Measurements from ENCODE around the gene SH3PXD2A. TPM values are rescaled to one million over a fixed set of nuclear protein-coding genes. Genes with fewer than 3 reads are reported as not detected.

SH3PXD2A gene
- total RNA-seq, 4 donors from 2014 or later = 128 to 154 (median 136) TPM

DNA sequence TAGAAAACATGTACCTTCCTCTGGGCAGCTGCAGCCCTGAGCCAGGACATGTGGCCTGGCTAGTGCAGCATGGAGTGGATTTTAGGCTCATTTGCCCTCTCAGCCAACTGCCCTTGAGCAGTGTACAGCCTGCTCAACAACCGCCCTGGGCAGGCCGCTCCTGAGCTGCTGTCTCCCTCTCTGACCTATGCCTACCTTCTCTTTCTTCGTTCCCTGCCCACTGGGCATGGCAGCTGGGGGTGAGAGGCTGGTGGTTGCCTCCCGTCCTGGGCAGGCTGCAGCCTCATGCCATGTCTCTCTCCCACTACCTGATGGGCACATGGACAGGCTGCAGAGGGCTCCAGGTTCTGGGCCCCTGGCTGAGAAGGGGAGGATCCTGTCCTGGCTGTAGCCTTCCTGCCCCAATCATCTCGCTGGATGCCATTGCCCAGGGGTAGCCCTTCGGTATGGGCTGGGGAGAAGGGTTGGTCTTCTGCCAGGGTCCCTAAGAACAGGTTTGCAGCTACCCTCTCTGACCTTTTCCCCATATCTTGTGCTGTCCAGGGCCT lies 264.6 kb downstream of the SH3PXD2A start:
- TF ChIP-seq POLR2A (IDR thresholded peaks at IDR 0.05) (no peak), CTCF (IDR thresholded peaks at IDR 0.05) (no peak), EP300 (IDR thresholded peaks at IDR 0.05) (no peak)
- Histone ChIP-seq H3K4me1 (peaks cover 0 to 3% (median 0%) of the 10 kb centered on the region in 4 donors), H3K27ac (no peak overlapping the region), H3K4me3 (no peak overlapping the region), H3K9me3 (peaks cover 0 to 14% (median 0%) of the 10 kb centered on the region in 4 donors), H3K27me3 (no peaks in the 10 kb centered on the region), H3K36me3 (peaks cover 0 to 57% (median 0%) of the 10 kb centered on the region in 3 donors)
- no peak for DNase-seq (ENCODE audit: low spot score in 2 of 2)
- WGBS, 2 donors = 82 to 93% methylated on average over 5 to 6 of the region's 6 CpGs

- TF ChIP-seq CTCF (IDR thresholded peaks at IDR 0.05) (no peak), EP300 (IDR thresholded peaks at IDR 0.05) (no peak), POLR2A (IDR thresholded peaks at IDR 0.05) (no peak)
- H3K4me1 ChIP-seq = no peaks in the 10 kb centered on the region
- WGBS, 2 donors = 88 to 92% methylated on average over 19 to 20 of the region's 20 CpGs
- H3K27me3 ChIP-seq = no peaks in the 10 kb centered on the region
- no peak for DNase-seq (ENCODE audit: low spot score in 2 of 2)
- H3K36me3 ChIP-seq = peaks cover 0 to 60% (median 0%) of the 10 kb centered on the region in 3 donors
- H3K9me3 ChIP-seq = peaks cover 0 to 14% (median 0%) of the 10 kb centered on the region in 4 donors
- no peak overlapping the region for H3K27ac ChIP-seq
- no peak overlapping the region for H3K4me3 ChIP-seq
These were observed 265.3 kb downstream of the SH3PXD2A start for GRCh38 chr10:103590060-103590459.

- TF ChIP-seq POLR2A (IDR thresholded peaks at IDR 0.05) = no peak
- TF ChIP-seq CTCF (IDR thresholded peaks at IDR 0.05) = no peak
- no peak for TF ChIP-seq EP300 (IDR thresholded peaks at IDR 0.05)
- Histone ChIP-seq H3K4me1 (peaks cover 0 to 8% (median 0%) of the 10 kb centered on the region in 4 donors), H3K27me3 (no peaks in the 10 kb centered on the region), H3K4me3 (no peak overlapping the region), H3K36me3 (peaks cover 0 to 65% (median 0%) of the 10 kb centered on the region in 3 donors), H3K27ac (no peak overlapping the region), H3K9me3 (peaks cover 0 to 14% (median 0%) of the 10 kb centered on the region in 4 donors)
- WGBS, 2 donors = 75 to 79% methylated on average over 13 to 15 of the region's 15 CpGs
- no peak for DNase-seq (ENCODE audit: low spot score in 2 of 2)
These were observed 266.2 kb downstream of the SH3PXD2A start for GRCh38 chr10:103589074-103589630.

DNA sequence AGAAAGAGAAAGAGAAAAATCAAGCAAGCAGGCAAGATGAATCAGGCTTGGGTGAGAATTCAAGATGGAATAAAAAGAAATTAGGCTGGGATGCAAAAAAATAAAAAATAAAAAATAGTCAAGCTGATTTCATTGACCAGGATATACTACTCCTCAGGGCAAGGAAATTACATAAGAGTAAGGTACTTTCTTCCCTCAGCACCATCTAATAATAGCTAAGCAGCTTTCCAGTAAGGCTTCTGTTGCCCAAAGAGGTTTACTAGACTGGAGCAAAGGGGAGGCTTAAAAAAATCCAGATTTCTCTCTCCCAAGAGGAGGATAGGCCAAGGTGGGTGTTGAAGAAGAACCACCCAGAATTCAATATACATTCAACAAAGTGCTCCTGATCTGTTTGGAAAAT lies 268.3 kb downstream of the SH3PXD2A start:
- H3K27ac ChIP-seq = no peak overlapping the region

More for the DNA sequence above, 268.3 kb downstream of the SH3PXD2A start:
- Histone ChIP-seq H3K4me3 (no peak overlapping the region), H3K36me3 (peaks cover 0 to 59% (median 0%) of the 10 kb centered on the region in 3 donors), H3K9me3 (peaks cover 0 to 14% (median 0%) of the 10 kb centered on the region in 4 donors), H3K27me3 (no peaks in the 10 kb centered on the region), H3K4me1 (peaks cover 0 to 8% (median 0%) of the 10 kb centered on the region in 4 donors)
- TF ChIP-seq POLR2A (IDR thresholded peaks at IDR 0.05) (no peak), CTCF (IDR thresholded peaks at IDR 0.05) (no peak), EP300 (IDR thresholded peaks at IDR 0.05) (no peak)
- DNase-seq (ENCODE audit: low spot score in 2 of 2) = no peak
